HL-60 (cell line): ENCODE data around the gene ARAP2.

Source experiments
- GABPA ChIP-seq: IDR thresholded peaks from 2 replicates; pipeline ENCODE4 v1.6.1; 2012; ENCODE audit warnings: low read depth
- POLR2AphosphoS5 ChIP-seq: IDR thresholded peaks from 2 replicates; pipeline ENCODE4 v1.6.1; 2012; ENCODE audit warnings: low read depth
- TF ChIP-seq, protein P1 (sequence below): IDR thresholded peaks from one replicate; pipeline ENCODE4 v1.5.1; 2011; ENCODE audit warnings: low read length, control low read depth, inconsistent platforms; ENCODE audit not compliant: insufficient read depth
- TF ChIP-seq, protein P2 (sequence below): IDR thresholded peaks from 2 replicates; pipeline ENCODE4 v1.6.1; 2012; ENCODE audit warnings: low read depth; ENCODE audit not compliant: insufficient replicate concordance

DNA sequence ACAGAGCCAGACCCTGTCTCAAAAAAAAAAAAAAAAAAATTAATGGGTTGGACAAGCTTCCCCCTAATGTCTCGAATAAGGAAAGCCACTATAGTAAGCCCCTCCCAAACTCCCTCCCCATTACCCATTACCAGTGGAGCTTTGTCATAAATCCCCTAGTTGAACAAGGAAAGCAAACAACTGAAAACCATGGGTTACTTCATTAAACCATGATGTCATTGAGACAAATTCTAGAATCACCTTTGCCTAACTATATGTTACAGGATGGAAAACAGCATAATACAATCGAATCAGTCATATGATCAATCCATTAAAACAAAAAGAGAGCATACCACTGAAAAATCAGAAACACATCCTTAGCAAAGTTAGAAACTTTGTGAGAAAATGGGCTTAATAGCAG is 8.2 kb downstream of the ARAP2 start:
- TF ChIP-seq, protein P1, sequence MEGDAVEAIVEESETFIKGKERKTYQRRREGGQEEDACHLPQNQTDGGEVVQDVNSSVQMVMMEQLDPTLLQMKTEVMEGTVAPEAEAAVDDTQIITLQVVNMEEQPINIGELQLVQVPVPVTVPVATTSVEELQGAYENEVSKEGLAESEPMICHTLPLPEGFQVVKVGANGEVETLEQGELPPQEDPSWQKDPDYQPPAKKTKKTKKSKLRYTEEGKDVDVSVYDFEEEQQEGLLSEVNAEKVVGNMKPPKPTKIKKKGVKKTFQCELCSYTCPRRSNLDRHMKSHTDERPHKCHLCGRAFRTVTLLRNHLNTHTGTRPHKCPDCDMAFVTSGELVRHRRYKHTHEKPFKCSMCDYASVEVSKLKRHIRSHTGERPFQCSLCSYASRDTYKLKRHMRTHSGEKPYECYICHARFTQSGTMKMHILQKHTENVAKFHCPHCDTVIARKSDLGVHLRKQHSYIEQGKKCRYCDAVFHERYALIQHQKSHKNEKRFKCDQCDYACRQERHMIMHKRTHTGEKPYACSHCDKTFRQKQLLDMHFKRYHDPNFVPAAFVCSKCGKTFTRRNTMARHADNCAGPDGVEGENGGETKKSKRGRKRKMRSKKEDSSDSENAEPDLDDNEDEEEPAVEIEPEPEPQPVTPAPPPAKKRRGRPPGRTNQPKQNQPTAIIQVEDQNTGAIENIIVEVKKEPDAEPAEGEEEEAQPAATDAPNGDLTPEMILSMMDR, result no peak
- TF ChIP-seq, protein P2, sequence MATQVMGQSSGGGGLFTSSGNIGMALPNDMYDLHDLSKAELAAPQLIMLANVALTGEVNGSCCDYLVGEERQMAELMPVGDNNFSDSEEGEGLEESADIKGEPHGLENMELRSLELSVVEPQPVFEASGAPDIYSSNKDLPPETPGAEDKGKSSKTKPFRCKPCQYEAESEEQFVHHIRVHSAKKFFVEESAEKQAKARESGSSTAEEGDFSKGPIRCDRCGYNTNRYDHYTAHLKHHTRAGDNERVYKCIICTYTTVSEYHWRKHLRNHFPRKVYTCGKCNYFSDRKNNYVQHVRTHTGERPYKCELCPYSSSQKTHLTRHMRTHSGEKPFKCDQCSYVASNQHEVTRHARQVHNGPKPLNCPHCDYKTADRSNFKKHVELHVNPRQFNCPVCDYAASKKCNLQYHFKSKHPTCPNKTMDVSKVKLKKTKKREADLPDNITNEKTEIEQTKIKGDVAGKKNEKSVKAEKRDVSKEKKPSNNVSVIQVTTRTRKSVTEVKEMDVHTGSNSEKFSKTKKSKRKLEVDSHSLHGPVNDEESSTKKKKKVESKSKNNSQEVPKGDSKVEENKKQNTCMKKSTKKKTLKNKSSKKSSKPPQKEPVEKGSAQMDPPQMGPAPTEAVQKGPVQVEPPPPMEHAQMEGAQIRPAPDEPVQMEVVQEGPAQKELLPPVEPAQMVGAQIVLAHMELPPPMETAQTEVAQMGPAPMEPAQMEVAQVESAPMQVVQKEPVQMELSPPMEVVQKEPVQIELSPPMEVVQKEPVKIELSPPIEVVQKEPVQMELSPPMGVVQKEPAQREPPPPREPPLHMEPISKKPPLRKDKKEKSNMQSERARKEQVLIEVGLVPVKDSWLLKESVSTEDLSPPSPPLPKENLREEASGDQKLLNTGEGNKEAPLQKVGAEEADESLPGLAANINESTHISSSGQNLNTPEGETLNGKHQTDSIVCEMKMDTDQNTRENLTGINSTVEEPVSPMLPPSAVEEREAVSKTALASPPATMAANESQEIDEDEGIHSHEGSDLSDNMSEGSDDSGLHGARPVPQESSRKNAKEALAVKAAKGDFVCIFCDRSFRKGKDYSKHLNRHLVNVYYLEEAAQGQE, result no peak
- TF ChIP-seq GABPA (no peak), POLR2AphosphoS5 (no peak)
